Gastrocnemius medialis (tissue), 4 donors: ENCODE measurements around the gene ZFYVE28.

Experiments used
- POLR2A ChIP-seq, 2 donors: fragments of 450-650 bp; IDR thresholded peaks; one replicate each; pipeline ENCODE4 v1.6.1; 2017; ENCODE audit warnings: antibody characterized with exemption in 2 of 2, mild to moderate bottlenecking in 2 of 2, moderate library complexity in 2 of 2
- TF ChIP-seq, protein P1 (sequence below), 5 experiments: fragments of 450-650 bp in 3 of 5; fragments of 200-600 bp in 2 of 5; sonication (generic) in 2 of 5; IDR thresholded peaks in 4 of 5; conservative IDR thresholded peaks in 1 of 5; 1 replicate in 4 of 5; 2 replicates in 1 of 5; pipeline ENCODE4 v1.5.1; 2016 to 2019; ENCODE audit warnings: antibody characterized with exemption in 5 of 5, mild to moderate bottlenecking in 3 of 5, moderate library complexity in 3 of 5

DNA sequence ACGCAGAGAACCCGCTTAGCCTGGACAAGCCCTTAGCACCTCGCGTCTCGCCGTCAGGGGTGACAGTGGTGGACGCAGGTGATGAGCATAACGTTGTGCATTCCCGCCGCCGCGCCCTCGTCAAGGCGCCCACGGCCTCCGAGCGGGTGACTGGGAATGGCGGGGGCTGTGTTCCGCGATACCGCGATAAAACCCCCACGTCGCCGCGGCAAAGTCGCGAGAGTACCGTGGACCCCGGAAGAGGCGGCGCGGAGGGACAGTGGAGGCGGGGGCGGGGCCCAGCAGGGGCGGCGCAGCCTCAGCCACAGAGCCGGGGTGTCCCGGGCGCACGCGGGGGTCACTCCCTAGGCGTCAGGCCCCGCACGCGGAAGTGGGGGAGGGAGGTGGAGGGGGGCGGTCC lies 53.8 kb downstream of the ZFYVE28 start:
- TF ChIP-seq, protein P1, sequence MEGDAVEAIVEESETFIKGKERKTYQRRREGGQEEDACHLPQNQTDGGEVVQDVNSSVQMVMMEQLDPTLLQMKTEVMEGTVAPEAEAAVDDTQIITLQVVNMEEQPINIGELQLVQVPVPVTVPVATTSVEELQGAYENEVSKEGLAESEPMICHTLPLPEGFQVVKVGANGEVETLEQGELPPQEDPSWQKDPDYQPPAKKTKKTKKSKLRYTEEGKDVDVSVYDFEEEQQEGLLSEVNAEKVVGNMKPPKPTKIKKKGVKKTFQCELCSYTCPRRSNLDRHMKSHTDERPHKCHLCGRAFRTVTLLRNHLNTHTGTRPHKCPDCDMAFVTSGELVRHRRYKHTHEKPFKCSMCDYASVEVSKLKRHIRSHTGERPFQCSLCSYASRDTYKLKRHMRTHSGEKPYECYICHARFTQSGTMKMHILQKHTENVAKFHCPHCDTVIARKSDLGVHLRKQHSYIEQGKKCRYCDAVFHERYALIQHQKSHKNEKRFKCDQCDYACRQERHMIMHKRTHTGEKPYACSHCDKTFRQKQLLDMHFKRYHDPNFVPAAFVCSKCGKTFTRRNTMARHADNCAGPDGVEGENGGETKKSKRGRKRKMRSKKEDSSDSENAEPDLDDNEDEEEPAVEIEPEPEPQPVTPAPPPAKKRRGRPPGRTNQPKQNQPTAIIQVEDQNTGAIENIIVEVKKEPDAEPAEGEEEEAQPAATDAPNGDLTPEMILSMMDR (IDR thresholded peaks at IDR 0.05 in 4 of 5, conservative IDR thresholded peaks at IDR 0.05 in 1 of 5): no peak
- no peak for TF ChIP-seq POLR2A (IDR thresholded peaks at IDR 0.05)
